ENCODE data around the gene AGTR2. TPM values are rescaled to one million over a fixed set of nuclear protein-coding genes. Genes with fewer than 3 reads are reported as not detected.
"Not testable (repeated sequence)": the region's sequence is repeated elsewhere in the genome, so short reads cannot be mapped to it uniquely, and the experiment has no call there.

The AGTR2 gene
- total RNA-seq (ENCODE audit: unreplicated experiment) = not detected
- long read RNA-seq = 0 reads

- no peaks in the 10 kb centered on the region for H3K4me1 Mint-ChIP-seq (ENCODE audit: low read depth, unreplicated experiment)
- no peaks in the 10 kb centered on the region for H3K36me3 Mint-ChIP-seq (ENCODE audit: unreplicated experiment)
- no peak within 1 kb of the TSS for H3K27ac Mint-ChIP-seq (ENCODE audit: unreplicated experiment)
- DNase-seq = no peak
- H3K27me3 Mint-ChIP-seq (ENCODE audit: unreplicated experiment) = peaks cover 2% of the 10 kb centered on the region
- no peaks in the 10 kb centered on the region for H3K9me3 Mint-ChIP-seq (ENCODE audit: unreplicated experiment)
- H3K4me3 Mint-ChIP-seq (ENCODE audit: unreplicated experiment) = no peak within 1 kb of the TSS
- no peak for TF ChIP-seq CTCF (IDR thresholded peaks at IDR 0.05; ENCODE audit: partially characterized antibody, unreplicated experiment)
Observed at GRCh38 chrX:116170511-116170910, at the start of gene AGTR2. Gene AGTR2, plus strand, starts transcription at chrX:116170744. Its CDS starts 1,537 bp downstream, at chrX:116172281.

GRCh38 chrX:116135277-116135676 is 35.3 kb upstream of the AGTR2 start:
- Mint-ChIP-seq H3K4me3 (ENCODE audit: unreplicated experiment) (no peak overlapping the region), H3K27ac (ENCODE audit: unreplicated experiment) (no peak overlapping the region), H3K9me3 (ENCODE audit: unreplicated experiment) (no peaks in the 10 kb centered on the region), H3K4me1 (ENCODE audit: low read depth, unreplicated experiment) (no peaks in the 10 kb centered on the region), H3K36me3 (ENCODE audit: unreplicated experiment) (no peaks in the 10 kb centered on the region), H3K27me3 (ENCODE audit: unreplicated experiment) (no peaks in the 10 kb centered on the region)
- TF ChIP-seq CTCF (IDR thresholded peaks at IDR 0.05; ENCODE audit: partially characterized antibody, unreplicated experiment) = no peak
- DNase-seq = no peak

- H3K9me3 Mint-ChIP-seq (ENCODE audit: unreplicated experiment); DNase-seq; H3K27ac Mint-ChIP-seq (ENCODE audit: unreplicated experiment); H3K4me3 Mint-ChIP-seq (ENCODE audit: unreplicated experiment); H3K27me3 Mint-ChIP-seq (ENCODE audit: unreplicated experiment); H3K4me1 Mint-ChIP-seq (ENCODE audit: low read depth, unreplicated experiment); H3K36me3 Mint-ChIP-seq (ENCODE audit: unreplicated experiment): not testable (repeated sequence)
Observed at GRCh38 chrX:116141270-116141669, 29.3 kb upstream of the AGTR2 start.

- DNase-seq = no peak
- Mint-ChIP-seq H3K36me3 (ENCODE audit: unreplicated experiment) (no peaks in the 10 kb centered on the region), H3K4me1 (ENCODE audit: low read depth, unreplicated experiment) (no peaks in the 10 kb centered on the region), H3K9me3 (ENCODE audit: unreplicated experiment) (no peaks in the 10 kb centered on the region), H3K27ac (ENCODE audit: unreplicated experiment) (no peak overlapping the region), H3K27me3 (ENCODE audit: unreplicated experiment) (no peaks in the 10 kb centered on the region), H3K4me3 (ENCODE audit: unreplicated experiment) (no peak overlapping the region)
- TF ChIP-seq CTCF (IDR thresholded peaks at IDR 0.05; ENCODE audit: partially characterized antibody, unreplicated experiment) = no peak
Observed at GRCh38 chrX:116142976-116143375, 27.6 kb upstream of the AGTR2 start.

GRCh38 chrX:116172976-116173375 is 2.4 kb downstream of the AGTR2 start:
- no peak overlapping the region for H3K27ac Mint-ChIP-seq (ENCODE audit: unreplicated experiment)
- no peak for TF ChIP-seq CTCF (IDR thresholded peaks at IDR 0.05; ENCODE audit: partially characterized antibody, unreplicated experiment)

GRCh38 chrX:116181300-116181699 is 10.8 kb downstream of the AGTR2 start:
- no peak for TF ChIP-seq CTCF (IDR thresholded peaks at IDR 0.05; ENCODE audit: partially characterized antibody, unreplicated experiment)
- Mint-ChIP-seq H3K4me1 (ENCODE audit: low read depth, unreplicated experiment) (no peaks in the 10 kb centered on the region), H3K4me3 (ENCODE audit: unreplicated experiment) (no peak overlapping the region), H3K27me3 (ENCODE audit: unreplicated experiment) (peaks cover 2% of the 10 kb centered on the region), H3K27ac (ENCODE audit: unreplicated experiment) (no peak overlapping the region), H3K9me3 (ENCODE audit: unreplicated experiment) (no peaks in the 10 kb centered on the region), H3K36me3 (ENCODE audit: unreplicated experiment) (no peaks in the 10 kb centered on the region)
- DNase-seq = no peak

More at GRCh38 chrX:116172976-116173375, 2.4 kb downstream of the AGTR2 start:
- Mint-ChIP-seq H3K27me3 (ENCODE audit: unreplicated experiment) (peaks cover 4% of the 10 kb centered on the region), H3K9me3 (ENCODE audit: unreplicated experiment) (no peaks in the 10 kb centered on the region), H3K4me3 (ENCODE audit: unreplicated experiment) (no peak overlapping the region), H3K4me1 (ENCODE audit: low read depth, unreplicated experiment) (no peaks in the 10 kb centered on the region), H3K36me3 (ENCODE audit: unreplicated experiment) (no peaks in the 10 kb centered on the region)
- DNase-seq = no peak
